ENCODE measurements around the gene PRKD2. TPM values are rescaled to one million over a fixed set of nuclear protein-coding genes. Genes with fewer than 3 reads are reported as not detected.

PRKD2 gene
- total and polyA plus RNA-seq, 2 donors (not counting 1 experiment from before 2014, with no cell fraction given): 8.1 to 11.6 TPM

- no peak for DNase-seq (ENCODE audit: low read depth in 2 of 2)
- peak within 1 kb of the TSS; percentile 61 for H2AFZ ChIP-seq (ENCODE audit: low read length)
- peaks cover 58% of the 10 kb centered on the region for H3K79me2 ChIP-seq (ENCODE audit: control insufficient read depth, insufficient read depth, low read length)
- no peaks in the 10 kb centered on the region for H3K27me3 ChIP-seq (ENCODE audit: control insufficient read depth, insufficient read depth, low read length)
- no peaks in the 10 kb centered on the region for H4K20me1 ChIP-seq (ENCODE audit: control insufficient read depth, extremely low read depth, insufficient read depth, low read length)
- peak within 1 kb of the TSS; percentile 76 for H3K27ac ChIP-seq (ENCODE audit: insufficient read depth, low read length)
- peaks cover 4% of the 10 kb centered on the region for H3K4me1 ChIP-seq (ENCODE audit: control insufficient read depth, extremely low read depth, insufficient read depth, low read length)
- no peaks in the 10 kb centered on the region for H3K36me3 ChIP-seq (ENCODE audit: control insufficient read depth, insufficient read depth, low read length)
- H3K4me3 ChIP-seq (replicated peaks in 1 of 4; ENCODE audit: control extremely low read depth in 1 of 4, insufficient read depth in 1 of 4, low read depth in 3 of 4, low read length in 4 of 4): peak within 1 kb of the TSS; percentile 86 to 91 (median 90)
- no peaks in the 10 kb centered on the region for H3K9me3 ChIP-seq (ENCODE audit: control insufficient read depth, insufficient read depth, low read depth, low read length)
- TF ChIP-seq CTCF (conservative IDR thresholded peaks at IDR 0.05 in 1 of 2, IDR thresholded peaks at IDR 0.05 in 1 of 2; ENCODE audit: low read depth in 1 of 2, low read length in 2 of 2) (no peak), EZH2 (IDR thresholded peaks at IDR 0.05; ENCODE audit: low read length, missing control alignments) (no peak)
- peak within 1 kb of the TSS; percentile 89 for H3K9ac ChIP-seq (ENCODE audit: insufficient read depth, low read length)
- H3K4me2 ChIP-seq (ENCODE audit: extremely low read depth, insufficient read depth, low read length): peak within 1 kb of the TSS; percentile 88
Observed at GRCh38 chr19:46745521-46746280, 28.8 kb upstream of the PRKD2 start, which contains the start of gene FKRP. TSS of gene FKRP (plus strand) at chr19:46746057. CDS start at chr19:46755451, 9,394 bp downstream.

- Histone ChIP-seq H3K4me1 (ENCODE audit: control insufficient read depth, extremely low read depth, insufficient read depth, low read length) (peaks cover 4% of the 10 kb centered on the region), H3K9ac (ENCODE audit: insufficient read depth, low read length) (peak overlapping the region; percentile 89), H3K4me3 (replicated peaks in 1 of 4; ENCODE audit: control extremely low read depth in 1 of 4, insufficient read depth in 1 of 4, low read depth in 3 of 4, low read length in 4 of 4) (peak overlapping the region; percentile 86 to 91 (median 90)), H3K79me2 (ENCODE audit: control insufficient read depth, insufficient read depth, low read length) (peaks cover 65% of the 10 kb centered on the region), H3K27ac (ENCODE audit: insufficient read depth, low read length) (peak overlapping the region; percentile 44), H3K9me3 (ENCODE audit: control insufficient read depth, insufficient read depth, low read depth, low read length) (no peaks in the 10 kb centered on the region), H4K20me1 (ENCODE audit: control insufficient read depth, extremely low read depth, insufficient read depth, low read length) (no peaks in the 10 kb centered on the region), H3K36me3 (ENCODE audit: control insufficient read depth, insufficient read depth, low read length) (no peaks in the 10 kb centered on the region), H3K4me2 (ENCODE audit: extremely low read depth, insufficient read depth, low read length) (peak overlapping the region; percentile 83), H2AFZ (ENCODE audit: low read length) (no peak overlapping the region), H3K27me3 (ENCODE audit: control insufficient read depth, insufficient read depth, low read length) (no peaks in the 10 kb centered on the region)
- no peak for DNase-seq (ENCODE audit: low read depth in 2 of 2)
- TF ChIP-seq EZH2 (IDR thresholded peaks at IDR 0.05; ENCODE audit: low read length, missing control alignments) (no peak), CTCF (conservative IDR thresholded peaks at IDR 0.05 in 1 of 2, IDR thresholded peaks at IDR 0.05 in 1 of 2; ENCODE audit: low read depth in 1 of 2, low read length in 2 of 2) (no peak)
Observed at GRCh38 chr19:46745030-46745429, 28.1 kb upstream of the PRKD2 start.

GRCh38 chr19:46744005-46744691, 27.2 kb upstream of the PRKD2 start:
- Histone ChIP-seq H3K9me3 (ENCODE audit: control insufficient read depth, insufficient read depth, low read depth, low read length) (no peaks in the 10 kb centered on the region), H3K79me2 (ENCODE audit: control insufficient read depth, insufficient read depth, low read length) (peaks cover 73% of the 10 kb centered on the region), H3K36me3 (ENCODE audit: control insufficient read depth, insufficient read depth, low read length) (no peaks in the 10 kb centered on the region), H3K27me3 (ENCODE audit: control insufficient read depth, insufficient read depth, low read length) (no peaks in the 10 kb centered on the region), H4K20me1 (ENCODE audit: control insufficient read depth, extremely low read depth, insufficient read depth, low read length) (no peaks in the 10 kb centered on the region), H3K27ac (ENCODE audit: insufficient read depth, low read length) (no peak overlapping the region), H3K4me2 (ENCODE audit: extremely low read depth, insufficient read depth, low read length) (peak overlapping the region; percentile 35), H3K9ac (ENCODE audit: insufficient read depth, low read length) (no peak overlapping the region), H3K4me1 (ENCODE audit: control insufficient read depth, extremely low read depth, insufficient read depth, low read length) (peaks cover 4% of the 10 kb centered on the region), H3K4me3 (replicated peaks in 1 of 4; ENCODE audit: control extremely low read depth in 1 of 4, insufficient read depth in 1 of 4, low read depth in 3 of 4, low read length in 4 of 4) (peak overlapping the region in 1 of 4 experiments; percentile 90), H2AFZ (ENCODE audit: low read length) (no peak overlapping the region)
- TF ChIP-seq EZH2 (IDR thresholded peaks at IDR 0.05; ENCODE audit: low read length, missing control alignments) (no peak), CTCF (conservative IDR thresholded peaks at IDR 0.05 in 1 of 2, IDR thresholded peaks at IDR 0.05 in 1 of 2; ENCODE audit: low read depth in 1 of 2, low read length in 2 of 2) (no peak)
- no peak for DNase-seq (ENCODE audit: low read depth in 2 of 2)

Data from fibroblast of lung (primary cell).